Measurements from ENCODE around the gene RHBDF2. TPM values are rescaled to one million over a fixed set of nuclear protein-coding genes. Genes with fewer than 3 reads are reported as not detected.

The RHBDF2 gene
- total RNA-seq, 1 donor from 2014 or later, result 0.79 TPM

- Mint-ChIP-seq H3K4me3 (peak overlapping the region; percentile 84), H3K36me3 (no peaks in the 10 kb centered on the region), H3K4me1 (peaks cover 26% of the 10 kb centered on the region), H3K9me3 (no peaks in the 10 kb centered on the region), H3K27ac (no peak overlapping the region), H3K27me3 (ENCODE audit: insufficient read depth, low read depth) (peaks cover 21% of the 10 kb centered on the region)
- Histone ChIP-seq H3K79me2 (ENCODE audit: low read depth) (no peaks in the 10 kb centered on the region), H2AFZ (replicated peaks) (no peak overlapping the region), H3K4me1 (peaks cover 27% of the 10 kb centered on the region), H3K4me3 (no peak overlapping the region), H3K4me2 (no peak overlapping the region), H3K27ac (no peak overlapping the region), H4K20me1 (ENCODE audit: low read depth) (peaks cover 10% of the 10 kb centered on the region), H3K9me3 (ENCODE audit: low read depth) (no peaks in the 10 kb centered on the region), H3K9ac (no peak overlapping the region), H3K36me3 (no peaks in the 10 kb centered on the region), H3K27me3 (peaks cover 25% of the 10 kb centered on the region), H3F3A (ENCODE audit: low read depth) (peaks cover 5% of the 10 kb centered on the region)
- no peak for DNase-seq (ENCODE audit: low spot score)
- TF ChIP-seq EZH2 (IDR thresholded peaks at IDR 0.05), result no peak
- TF ChIP-seq CTCF (IDR thresholded peaks at IDR 0.05), result no peak
- TF ChIP-seq EZH2phosphoT487 (IDR thresholded peaks at IDR 0.05), result no peak
These were observed 1.4 kb upstream of the RHBDF2 start for GRCh38 chr17:76502341-76503211.

GRCh38 chr17:76501827-76502307 lies 644 bp upstream of the RHBDF2 start:
- Histone ChIP-seq H3K27me3 (peaks cover 19% of the 10 kb centered on the region), H3K4me2 (peak overlapping the region; percentile 81), H3K27ac (no peak overlapping the region), H3K4me1 (peaks cover 27% of the 10 kb centered on the region), H3K9me3 (ENCODE audit: low read depth) (no peaks in the 10 kb centered on the region), H2AFZ (replicated peaks) (peak overlapping the region; percentile 58), H3F3A (ENCODE audit: low read depth) (peaks cover 5% of the 10 kb centered on the region), H3K4me3 (peak overlapping the region; percentile 80), H3K79me2 (ENCODE audit: low read depth) (no peaks in the 10 kb centered on the region), H3K9ac (no peak overlapping the region), H3K36me3 (no peaks in the 10 kb centered on the region), H4K20me1 (ENCODE audit: low read depth) (peaks cover 14% of the 10 kb centered on the region)
- Mint-ChIP-seq H3K36me3 (no peaks in the 10 kb centered on the region), H3K4me3 (peak overlapping the region; percentile 84), H3K4me1 (peaks cover 29% of the 10 kb centered on the region), H3K27me3 (ENCODE audit: insufficient read depth, low read depth) (peaks cover 24% of the 10 kb centered on the region), H3K27ac (no peak overlapping the region), H3K9me3 (no peaks in the 10 kb centered on the region)
- DNase-seq (ENCODE audit: low spot score), result no peak
- TF ChIP-seq EZH2phosphoT487 (IDR thresholded peaks at IDR 0.05), result no peak
- no peak for TF ChIP-seq EZH2 (IDR thresholded peaks at IDR 0.05)
- no peak for TF ChIP-seq CTCF (IDR thresholded peaks at IDR 0.05)

GRCh38 chr17:76500747-76501017 lies 541 bp downstream of the RHBDF2 start:
- Histone ChIP-seq H3K27ac (no peak overlapping the region), H3K9ac (no peak overlapping the region)

More at GRCh38 chr17:76500747-76501017, 541 bp downstream of the RHBDF2 start:
- no peak for DNase-seq (ENCODE audit: low spot score)
- peak overlapping the region; percentile 81 for H3K4me2 ChIP-seq
- H3K79me2 ChIP-seq (ENCODE audit: low read depth), result no peaks in the 10 kb centered on the region
- Mint-ChIP-seq H3K27me3 (ENCODE audit: insufficient read depth, low read depth) (peaks cover 24% of the 10 kb centered on the region), H3K4me1 (peaks cover 29% of the 10 kb centered on the region), H3K9me3 (no peaks in the 10 kb centered on the region), H3K4me3 (peak overlapping the region; percentile 72), H3K36me3 (no peaks in the 10 kb centered on the region), H3K27ac (no peak overlapping the region)
- no peaks in the 10 kb centered on the region for H3K9me3 ChIP-seq (ENCODE audit: low read depth)
- H3K4me3 ChIP-seq, result peak overlapping the region; percentile 80
- peaks cover 14% of the 10 kb centered on the region for H3K27me3 ChIP-seq
- peaks cover 27% of the 10 kb centered on the region for H3K4me1 ChIP-seq
- peaks cover 5% of the 10 kb centered on the region for H3F3A ChIP-seq (ENCODE audit: low read depth)
- peaks cover 14% of the 10 kb centered on the region for H4K20me1 ChIP-seq (ENCODE audit: low read depth)
- no peaks in the 10 kb centered on the region for H3K36me3 ChIP-seq
- TF ChIP-seq EZH2 (IDR thresholded peaks at IDR 0.05) (peak; percentile 47), EZH2phosphoT487 (IDR thresholded peaks at IDR 0.05) (no peak), CTCF (IDR thresholded peaks at IDR 0.05) (no peak)
- peak overlapping the region; percentile 88 for H2AFZ ChIP-seq (replicated peaks)

Data from neural progenitor cell (in vitro differentiated cells).